Endothelial cell of umbilical vein (primary cell): Measurements from ENCODE around the gene MCC. TPM values are rescaled to one million over a fixed set of nuclear protein-coding genes. Genes with fewer than 3 reads are reported as not detected.

Experiments used
- BruUV-seq: library from RNA; stranded (reverse); fragments of 400-500 nt; replicated peaks from 2 replicates; lab custom pipeline; 2021; lab: Mats Ljungman, UMichigan
- CTCF ChIA-PET: fragments of 300-600, 350-600 bp; sonication (Branson Sonifier 250); formaldehyde crosslinking; loops from one replicate; lab custom pipeline; 2021; ENCODE audit warnings: antibody characterized with exemption, inconsistent platforms; lab: Charles Lee
- POLR2A ChIA-PET: fragments of 300-600, 350-600 bp; sonication (Branson Sonifier 250); formaldehyde crosslinking; loops from one replicate; lab custom pipeline; 2021; ENCODE audit warnings: antibody characterized with exemption, inconsistent platforms; lab: Charles Lee
- DNase-seq: peaks from one replicate; pipeline ENCODE4 v3.0.0-alpha.2; 2011; ENCODE audit warnings: low read depth, low spot score
- FAIRE-seq: peaks from 2 replicates; lab custom pipeline; 2011; peaks lifted over from hg19 to GRCh38; lab: Jason Lieb, UNC
- H2AFZ ChIP-seq: 2 replicates; pipeline ENCODE4 v1.6.0; 2012; ENCODE audit warnings: low read depth, low read length, control low read depth, inconsistent platforms
- H3K27ac ChIP-seq: 2 replicates; pipeline ENCODE4 v1.5.1; 2011; ENCODE audit warnings: low read depth, mild to moderate bottlenecking, control low read depth, low read length, moderate library complexity; ENCODE audit not compliant: insufficient read depth
- H3K27me3 ChIP-seq, 2 experiments: 2 replicates each; pipeline versions ENCODE4 v1.6.0 to v1.6.1; 2011; ENCODE audit warnings: low read length in 2 of 2, mixed read lengths in 1 of 2; ENCODE audit not compliant: control insufficient read depth in 2 of 2, insufficient read depth in 2 of 2
- H3K36me3 ChIP-seq, 2 experiments: 2 replicates in 1 of 2; 3 replicates in 1 of 2; pipeline ENCODE4 v1.5.1; 2011; ENCODE audit warnings: low read length in 2 of 2, mild to moderate bottlenecking in 1 of 2, moderate library complexity in 1 of 2; ENCODE audit not compliant: control insufficient read depth in 2 of 2, insufficient read depth in 2 of 2; ENCODE audit errors: extremely low read depth in 1 of 2
- H3K4me1 ChIP-seq: 3 replicates; pipeline ENCODE4 v1.5.1; 2011; ENCODE audit warnings: mild to moderate bottlenecking, low read length; ENCODE audit not compliant: control insufficient read depth, insufficient read depth; ENCODE audit errors: extremely low read depth
- H3K4me2 ChIP-seq: 2 replicates; pipeline ENCODE4 v1.6.1; 2011; ENCODE audit warnings: low read length, control low read depth, mixed read lengths; ENCODE audit not compliant: insufficient read depth
- H3K4me3 ChIP-seq, 3 experiments: fragments of 200-600 bp in 1 of 3; sonication (generic), shearing (Covaris generic) in 1 of 3; replicated peaks in 1 of 3; 2 replicates each; pipeline ENCODE4 v1.5.1; 2011 to 2016; ENCODE audit warnings: control low read depth in 3 of 3, low read length in 3 of 3, mild to moderate bottlenecking in 2 of 3, inconsistent platforms in 1 of 3, low read depth in 1 of 3, moderate library complexity in 1 of 3; ENCODE audit not compliant: insufficient read depth in 1 of 3
- H3K79me2 ChIP-seq: 2 replicates; pipeline ENCODE4 v1.6.0; 2012; ENCODE audit warnings: low read length, inconsistent platforms; ENCODE audit not compliant: control insufficient read depth, insufficient read depth
- H3K9ac ChIP-seq: replicated peaks from 2 replicates; pipeline ENCODE3; 2011; ENCODE audit warnings: low read length, control low read depth; ENCODE audit not compliant: insufficient read depth; ENCODE audit errors: extremely low read depth
- H3K9me1 ChIP-seq: replicated peaks from 3 replicates; pipeline ENCODE4 v1.6.0; 2011; ENCODE audit warnings: mild to moderate bottlenecking, low read length; ENCODE audit not compliant: control insufficient read depth, insufficient read depth; ENCODE audit errors: extremely low read depth
- H3K9me3 ChIP-seq: replicated peaks from 2 replicates; pipeline ENCODE4 v1.5.1; 2012; ENCODE audit warnings: low read length, inconsistent platforms; ENCODE audit not compliant: control insufficient read depth, insufficient read depth
- H4K20me1 ChIP-seq: replicated peaks from 2 replicates; pipeline ENCODE3; 2011; ENCODE audit warnings: mild to moderate bottlenecking, low read length; ENCODE audit not compliant: control insufficient read depth, insufficient read depth; ENCODE audit errors: extremely low read depth
- EZH2 ChIP-seq: IDR thresholded peaks from 2 replicates; pipeline ENCODE4 v1.6.1; 2012; ENCODE audit warnings: borderline replicate concordance, low read depth, mild to moderate bottlenecking, moderate library complexity, low read length, inconsistent platforms; ENCODE audit not compliant: severe bottlenecking
- FOS ChIP-seq: IDR thresholded peaks from 2 replicates; pipeline ENCODE4 v1.6.1; 2011; ENCODE audit warnings: mild to moderate bottlenecking, low read length, moderate library complexity, borderline replicate concordance; ENCODE audit not compliant: insufficient read depth
- GATA2 ChIP-seq: IDR thresholded peaks from 2 replicates; pipeline ENCODE4 v1.7.0; 2011; ENCODE audit warnings: low read depth, mild to moderate bottlenecking, moderate library complexity, mixed read lengths, low read length; ENCODE audit not compliant: insufficient read length, insufficient read depth
- JUN ChIP-seq: IDR thresholded peaks from 2 replicates; pipeline ENCODE4 v1.6.1; 2011; ENCODE audit warnings: borderline replicate concordance, low read depth; ENCODE audit not compliant: insufficient read length, insufficient read depth
- MYC ChIP-seq: IDR thresholded peaks from one replicate; pipeline ENCODE4 v1.6.1; 2011; ENCODE audit warnings: mild to moderate bottlenecking, low read depth, low read length
- POLR2A ChIP-seq: IDR thresholded peaks from 2 replicates; pipeline ENCODE4 v1.6.1; 2012; ENCODE audit warnings: low read depth, mild to moderate bottlenecking, control low read depth, low read length
- POLR2AphosphoS5 ChIP-seq: IDR thresholded peaks from 2 replicates; pipeline ENCODE4 v1.6.1; 2012; ENCODE audit warnings: low read depth, mild to moderate bottlenecking, control low read depth, low read length, moderate library complexity; ENCODE audit not compliant: insufficient read depth
- dilution Hi-C: fragments of 300-500 bp; cut with MboI; formaldehyde crosslinking; loops from one replicate; pipeline ENCODE4 v1.15.0; 2019; ENCODE audit warnings: low sequenced_read_pairs; ENCODE audit not compliant: extremely low pct_ligation_motif_present
- intact Hi-C: fragments of 100-400 bp; cut with micrococcal nuclease; formaldehyde crosslinking; loops from one replicate; pipeline ENCODE4 v1.10.0; 2022
- polyA plus RNA-seq, 4 experiments: library from polyadenylated mRNA; depleted of rRNA in 3 of 4; stranded (reverse) in 3 of 4; unstranded in 1 of 4; fragments of >200 nt; gene quantifications; 2 replicates each; pipeline versions ENCODE4 v1.2.1 to v1.2.3, GENCODE V29; 2011 to 2012; ENCODE audit warnings: missing spikeins in 1 of 4
- total RNA-seq: library from RNA; stranded (reverse); gene quantifications from 2 replicates; pipeline ENCODE4 v1.2.3, GENCODE V29; 2021
- TF ChIP-seq, protein P1 (sequence below), 2 donors: IDR thresholded peaks; 1 replicate in 1 of 2; 2 replicates in 1 of 2; pipeline ENCODE4 v1.5.1; 2011; ENCODE audit warnings: low read length in 2 of 2, mild to moderate bottlenecking in 2 of 2, moderate library complexity in 2 of 2, control low read depth in 1 of 2, inconsistent platforms in 1 of 2, low read depth in 1 of 2; ENCODE audit not compliant: insufficient read depth in 1 of 2; ENCODE audit errors: extremely low read depth in 1 of 2
- TF ChIP-seq, protein P2 (sequence below): IDR thresholded peaks from 2 replicates; pipeline ENCODE4 v1.6.1; 2011; ENCODE audit not compliant: insufficient read depth, insufficient read length

MCC gene
- total and polyA plus RNA-seq, 2 donors (not counting 3 experiments of a cell fraction or from before 2014, with no cell fraction given) = 6.9 to 27.5 TPM

DNA sequence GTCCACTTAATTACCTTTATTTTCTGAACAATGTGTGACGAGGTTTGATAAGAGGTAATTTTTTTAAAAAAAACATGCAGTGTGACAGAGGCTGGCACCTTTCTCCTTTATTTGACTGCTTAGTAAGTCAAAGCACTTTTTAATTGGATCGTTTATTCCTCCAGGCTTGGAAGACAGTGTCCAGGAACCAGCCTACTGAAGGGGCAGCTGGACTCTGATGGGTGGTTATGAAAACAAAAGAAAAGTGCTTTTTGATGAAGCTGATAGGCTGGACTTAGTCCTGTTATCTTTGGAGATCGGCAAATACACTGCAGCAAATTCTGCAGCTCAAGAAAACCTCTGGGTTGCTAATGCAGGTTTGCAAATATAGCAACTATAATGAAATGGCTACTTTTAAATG, 370.0 kb downstream of the MCC start:
- no peak for DNase-seq
- Histone ChIP-seq H4K20me1 (no peaks in the 10 kb centered on the region), H3K9me1 (no peaks in the 10 kb centered on the region), H2AFZ (no peak overlapping the region), H3K9ac (no peak overlapping the region), H3K4me3 (no peak overlapping the region), H3K4me1 (no peaks in the 10 kb centered on the region), H3K27me3 (no peaks in the 10 kb centered on the region), H3K27ac (no peak overlapping the region), H3K36me3 (no peaks in the 10 kb centered on the region), H3K9me3 (no peaks in the 10 kb centered on the region), H3K79me2 (no peaks in the 10 kb centered on the region), H3K4me2 (no peak overlapping the region)
- dilution Hi-C loops (no loop called here), intact Hi-C loops (no loop called here)
- no TSS peak for BruUV-seq
- no peak for FAIRE-seq
- TF ChIP-seq, protein P1, sequence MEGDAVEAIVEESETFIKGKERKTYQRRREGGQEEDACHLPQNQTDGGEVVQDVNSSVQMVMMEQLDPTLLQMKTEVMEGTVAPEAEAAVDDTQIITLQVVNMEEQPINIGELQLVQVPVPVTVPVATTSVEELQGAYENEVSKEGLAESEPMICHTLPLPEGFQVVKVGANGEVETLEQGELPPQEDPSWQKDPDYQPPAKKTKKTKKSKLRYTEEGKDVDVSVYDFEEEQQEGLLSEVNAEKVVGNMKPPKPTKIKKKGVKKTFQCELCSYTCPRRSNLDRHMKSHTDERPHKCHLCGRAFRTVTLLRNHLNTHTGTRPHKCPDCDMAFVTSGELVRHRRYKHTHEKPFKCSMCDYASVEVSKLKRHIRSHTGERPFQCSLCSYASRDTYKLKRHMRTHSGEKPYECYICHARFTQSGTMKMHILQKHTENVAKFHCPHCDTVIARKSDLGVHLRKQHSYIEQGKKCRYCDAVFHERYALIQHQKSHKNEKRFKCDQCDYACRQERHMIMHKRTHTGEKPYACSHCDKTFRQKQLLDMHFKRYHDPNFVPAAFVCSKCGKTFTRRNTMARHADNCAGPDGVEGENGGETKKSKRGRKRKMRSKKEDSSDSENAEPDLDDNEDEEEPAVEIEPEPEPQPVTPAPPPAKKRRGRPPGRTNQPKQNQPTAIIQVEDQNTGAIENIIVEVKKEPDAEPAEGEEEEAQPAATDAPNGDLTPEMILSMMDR (IDR thresholded peaks at IDR 0.05; ENCODE audit: extremely low read depth in 1 of 2, insufficient read depth in 1 of 2, low read depth in 1 of 2, low read length in 2 of 2) = no peak
- no peak for TF ChIP-seq FOS
- TF ChIP-seq, protein P2, sequence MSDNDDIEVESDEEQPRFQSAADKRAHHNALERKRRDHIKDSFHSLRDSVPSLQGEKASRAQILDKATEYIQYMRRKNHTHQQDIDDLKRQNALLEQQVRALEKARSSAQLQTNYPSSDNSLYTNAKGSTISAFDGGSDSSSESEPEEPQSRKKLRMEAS = no peak
- no peak for TF ChIP-seq POLR2A
- TF ChIP-seq EZH2 = no peak
- no peak for TF ChIP-seq GATA2
- no peak for TF ChIP-seq POLR2AphosphoS5
- TF ChIP-seq MYC = no peak
- TF ChIP-seq JUN = no peak
- POLR2A ChIA-PET = no interaction called here
- CTCF ChIA-PET = interaction anchor here (1.1 kb wide), 1 partner anchor 29 kb away, joined by 3 read pairs; no protein-coding TSS in a partner anchor
